ES-I3 (cell line): ENCODE results near the gene KIF9.
"Not testable (repeated sequence)": the region's sequence is repeated elsewhere in the genome, so short reads cannot be mapped to it uniquely, and the experiment has no call there.

Experiments used
- H3K36me3 ChIP-seq: 2 replicates; pipeline ENCODE4 v1.6.1; 2013; ENCODE audit warnings: mild to moderate bottlenecking, low read length, control low read depth, moderate library complexity; ENCODE audit not compliant: insufficient read depth
- H3K4me1 ChIP-seq: 2 replicates; pipeline ENCODE4 v1.6.1; 2013; ENCODE audit warnings: mild to moderate bottlenecking, control low read depth, low read length; ENCODE audit not compliant: insufficient read depth
- H3K9ac ChIP-seq: 2 replicates; pipeline ENCODE4 v1.6.1; 2013; ENCODE audit warnings: low read depth, mild to moderate bottlenecking, low read length, moderate library complexity
- H3K9me3 ChIP-seq: 2 replicates; pipeline ENCODE4 v1.6.1; 2013; ENCODE audit warnings: mild to moderate bottlenecking, low read length, moderate library complexity; ENCODE audit not compliant: control insufficient read depth, insufficient read depth

KIF9 gene

GRCh38 chr3:47299381-47300318 is 17.1 kb upstream of the KIF9 start:
- Histone ChIP-seq H3K9ac (no peak overlapping the region), H3K36me3 (peaks cover 3% of the 10 kb centered on the region; the same call in 1 of the 2 replicates)

GRCh38 chr3:47298439-47298838 is 15.8 kb upstream of the KIF9 start:
- Histone ChIP-seq H3K36me3 (peaks cover 3% of the 10 kb centered on the region; the same call in 1 of the 2 replicates), H3K9ac (no peak overlapping the region), H3K4me1 (0 out of 2 replicates have a peak, but pooled peaks cover 7% of the 10 kb centered on the region), H3K9me3 (no peaks in the 10 kb centered on the region)

More at GRCh38 chr3:47299381-47300318, 17.1 kb upstream of the KIF9 start:
- Histone ChIP-seq H3K9me3 (no peaks in the 10 kb centered on the region), H3K4me1 (0 out of 2 replicates have a peak, but pooled peaks cover 7% of the 10 kb centered on the region)

- H3K9ac ChIP-seq: no peak overlapping the region
- no peaks in the 10 kb centered on the region for H3K9me3 ChIP-seq
- H3K36me3 ChIP-seq: no peaks in the 10 kb centered on the region
- H3K4me1 ChIP-seq: 0 out of 2 replicates have a peak, but pooled peaks cover 7% of the 10 kb centered on the region
Observed at GRCh38 chr3:47296562-47297302, 14.1 kb upstream of the KIF9 start.

GRCh38 chr3:47295976-47296375 is 13.4 kb upstream of the KIF9 start:
- peaks cover 4% of the 10 kb centered on the region; the same call in 1 of the 2 replicates for H3K36me3 ChIP-seq
- no peaks in the 10 kb centered on the region for H3K9me3 ChIP-seq
- 0 out of 2 replicates have a peak, but pooled peaks cover 7% of the 10 kb centered on the region for H3K4me1 ChIP-seq
- no peak overlapping the region for H3K9ac ChIP-seq

- H3K9me3 ChIP-seq: no peaks in the 10 kb centered on the region
- 0 out of 2 replicates have a peak, but pooled peaks cover 7% of the 10 kb centered on the region for H3K4me1 ChIP-seq
- no peak overlapping the region for H3K9ac ChIP-seq
- H3K36me3 ChIP-seq: peaks cover 4% of the 10 kb centered on the region; the same call in 1 of the 2 replicates
Observed at GRCh38 chr3:47295322-47295721, 12.7 kb upstream of the KIF9 start.

- 0 out of 2 replicates have a peak, but pooled peaks cover 7% of the 10 kb centered on the region for H3K4me1 ChIP-seq
Observed at GRCh38 chr3:47294392-47294791, 11.8 kb upstream of the KIF9 start.

GRCh38 chr3:47293822-47294221 is 11.2 kb upstream of the KIF9 start:
- Histone ChIP-seq H3K9me3 (no peaks in the 10 kb centered on the region), H3K4me1 (0 out of 2 replicates have a peak, but pooled peaks cover 7% of the 10 kb centered on the region), H3K9ac (no peak overlapping the region), H3K36me3 (peaks cover 4% of the 10 kb centered on the region; the same call in 1 of the 2 replicates)

More at GRCh38 chr3:47294392-47294791, 11.8 kb upstream of the KIF9 start:
- no peak overlapping the region for H3K9ac ChIP-seq
- H3K9me3 ChIP-seq: no peaks in the 10 kb centered on the region
- H3K36me3 ChIP-seq: peaks cover 4% of the 10 kb centered on the region; the same call in 1 of the 2 replicates

- not testable (repeated sequence) for H3K9ac ChIP-seq, H3K36me3 ChIP-seq, H3K9me3 ChIP-seq, H3K4me1 ChIP-seq
Observed at GRCh38 chr3:47291754-47292420, 9.3 kb upstream of the KIF9 start.

- H3K36me3 ChIP-seq: peaks cover 4% of the 10 kb centered on the region; the same call in 1 of the 2 replicates
- no peaks in the 10 kb centered on the region for H3K9me3 ChIP-seq
- no peaks in the 10 kb centered on the region for H3K4me1 ChIP-seq
- no peak overlapping the region for H3K9ac ChIP-seq
Observed at GRCh38 chr3:47291158-47291753, 8.7 kb upstream of the KIF9 start.

- H3K9ac ChIP-seq: no peak overlapping the region
- H3K9me3 ChIP-seq: no peaks in the 10 kb centered on the region
- peaks cover 4% of the 10 kb centered on the region; the same call in 1 of the 2 replicates for H3K36me3 ChIP-seq
- no peaks in the 10 kb centered on the region for H3K4me1 ChIP-seq
Observed at GRCh38 chr3:47288966-47289910, 6.6 kb upstream of the KIF9 start.

GRCh38 chr3:47283591-47284364 is 1.2 kb upstream of the KIF9 start:
- no peaks in the 10 kb centered on the region for H3K36me3 ChIP-seq
- H3K9me3 ChIP-seq: no peaks in the 10 kb centered on the region
- peak overlapping the region; percentile 78; the same call in 1 of the 2 replicates for H3K9ac ChIP-seq
- no peaks in the 10 kb centered on the region for H3K4me1 ChIP-seq

- Histone ChIP-seq H3K36me3 (no peaks in the 10 kb centered on the region), H3K9me3 (no peaks in the 10 kb centered on the region), H3K4me1 (no peaks in the 10 kb centered on the region), H3K9ac (peak overlapping the region; percentile 78)
Observed at GRCh38 chr3:47283193-47283537, 566 bp upstream of the KIF9 start.
